HG02623 (cell line): ENCODE measurements around the gene MX1.
A peak's percentile ranks its signal among the peaks of the same experiment; 100 is the strongest.

Source experiments
- ATAC-seq: cut with Tn5 transposase; IDR thresholded peaks from one replicate; pipeline ENCODE4 v1.9.1; 2021; ENCODE audit warnings: moderate library complexity; ENCODE audit not compliant: unreplicated experiment

MX1 gene

DNA sequence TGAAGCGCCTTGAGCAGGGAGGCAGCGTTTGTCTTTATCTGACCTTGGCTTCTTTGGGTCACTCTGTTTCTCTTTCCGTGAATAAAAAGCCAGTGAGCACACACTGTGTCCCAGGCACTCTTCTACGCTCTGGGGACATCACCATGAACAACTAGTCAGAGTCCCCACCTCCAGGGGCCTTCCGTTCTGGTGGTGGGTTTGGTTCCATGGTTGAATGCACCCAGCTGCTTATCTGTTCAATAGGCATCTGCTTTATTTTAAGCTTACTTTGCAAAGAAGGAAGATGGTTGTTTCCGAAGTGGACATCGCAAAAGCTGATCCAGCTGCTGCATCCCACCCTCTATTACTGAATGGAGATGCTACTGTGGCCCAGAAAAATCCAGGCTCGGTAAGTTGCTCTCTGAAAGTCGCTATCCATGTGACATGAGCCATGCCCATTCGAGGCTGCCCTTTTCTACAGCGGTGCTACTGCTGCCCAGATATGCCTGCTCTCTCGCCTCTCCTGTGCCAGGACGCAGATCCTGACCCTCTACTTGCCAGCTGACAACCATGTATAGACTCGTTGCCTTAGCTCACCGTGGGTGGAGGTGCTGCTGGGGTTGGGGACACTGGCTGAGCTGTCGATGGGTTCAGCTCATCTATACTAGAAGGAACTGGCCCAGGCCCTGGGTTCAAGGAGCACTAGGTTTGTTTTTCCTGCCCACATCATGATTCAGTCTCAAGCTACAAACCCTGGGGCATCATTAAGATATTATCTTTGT lies 5.9 kb downstream of the MX1 start:
- peak; percentile 76 for ATAC-seq

DNA sequence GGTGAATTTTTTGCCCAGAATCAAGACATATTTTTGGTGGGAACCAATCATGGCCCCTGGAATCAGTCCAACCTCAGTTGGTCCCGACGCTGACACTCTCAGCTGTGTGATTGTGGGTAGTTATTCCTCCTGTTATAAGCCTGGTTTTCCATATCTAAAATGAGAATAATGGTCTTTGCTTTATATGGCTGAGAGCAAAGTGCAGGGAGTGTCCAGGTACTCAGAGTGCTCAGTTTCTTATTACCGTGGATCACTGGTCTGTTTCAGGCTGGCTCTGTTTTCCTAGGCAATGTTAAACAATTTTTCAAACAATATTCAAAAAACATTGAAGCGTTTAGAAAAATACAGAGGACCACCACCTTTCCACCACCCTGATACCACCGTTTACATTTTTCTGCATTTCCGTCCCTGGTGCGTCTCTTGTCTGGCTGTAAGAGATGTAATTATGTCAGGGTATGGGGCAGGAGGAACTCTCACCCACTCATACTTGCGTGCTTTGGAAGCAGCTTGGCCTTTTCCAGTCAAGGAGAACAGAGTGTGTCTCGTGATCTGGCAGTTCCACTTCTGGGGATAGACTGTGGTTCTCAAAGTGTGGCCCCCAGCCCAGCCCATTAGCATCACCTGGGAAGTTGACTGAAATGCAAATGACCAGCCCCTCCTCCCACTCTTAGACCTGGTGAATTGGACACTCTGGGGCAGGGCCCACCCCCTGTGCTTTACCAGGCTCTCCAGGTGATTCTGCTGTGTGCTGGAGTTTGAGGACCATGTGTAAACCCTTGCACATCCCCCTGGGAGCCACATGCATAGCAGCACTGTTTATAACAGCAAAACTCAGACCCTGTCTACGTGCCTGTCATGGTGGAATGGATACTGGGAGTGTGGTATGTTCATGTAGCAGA lies 6.8 kb downstream of the MX1 start:
- ATAC-seq: no peak

DNA sequence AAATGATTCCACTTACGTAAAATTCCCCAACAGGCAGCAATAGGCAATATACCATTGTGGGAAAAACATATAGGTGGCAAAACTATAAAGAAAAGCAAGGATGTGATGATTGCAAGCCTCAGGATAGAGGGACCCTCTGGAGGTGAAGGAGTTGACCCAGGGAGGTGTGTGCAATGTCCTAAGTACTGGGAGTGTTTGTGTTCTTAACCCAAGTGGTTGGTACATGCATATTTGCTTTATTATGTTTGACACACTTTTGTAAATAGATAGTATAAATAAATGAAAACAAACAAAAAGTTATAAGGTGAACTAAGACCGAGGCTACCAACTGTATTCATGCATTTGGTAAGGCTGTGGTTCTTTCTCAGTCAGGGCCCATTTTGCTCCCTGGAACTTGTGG lies 7.5 kb downstream of the MX1 start:
- no peak for ATAC-seq

DNA sequence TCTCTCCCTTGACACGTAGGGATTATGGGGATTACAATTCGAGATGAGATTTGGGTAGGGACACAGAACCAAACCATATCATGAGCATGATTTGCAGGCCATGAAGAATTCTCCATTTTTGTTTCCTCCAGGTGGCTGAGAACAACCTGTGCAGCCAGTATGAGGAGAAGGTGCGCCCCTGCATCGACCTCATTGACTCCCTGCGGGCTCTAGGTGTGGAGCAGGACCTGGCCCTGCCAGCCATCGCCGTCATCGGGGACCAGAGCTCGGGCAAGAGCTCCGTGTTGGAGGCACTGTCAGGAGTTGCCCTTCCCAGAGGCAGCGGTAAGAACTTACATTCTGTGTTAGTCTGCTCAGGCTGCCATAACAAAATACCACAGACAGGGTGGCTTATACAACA lies 9.7 kb downstream of the MX1 start:
- ATAC-seq: no peak

DNA sequence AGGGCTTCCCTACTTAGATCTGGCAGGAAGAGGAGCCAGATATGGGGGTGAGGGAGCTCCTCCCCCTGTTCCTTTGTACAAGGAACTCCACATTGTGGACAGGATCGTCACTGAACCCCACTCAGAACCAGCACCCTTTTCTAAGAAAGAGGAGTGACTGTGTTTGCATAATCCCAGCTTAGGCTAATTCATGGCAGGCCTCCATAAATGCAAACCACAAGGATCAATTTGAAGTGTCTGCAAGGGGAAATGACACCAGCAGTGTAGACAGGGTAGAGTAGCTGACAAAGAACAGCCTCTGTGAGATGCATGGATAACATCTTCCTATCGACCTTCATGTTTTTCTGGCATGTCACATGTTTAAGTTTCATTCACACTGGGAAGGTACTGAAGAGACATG lies 11.7 kb downstream of the MX1 start:
- no peak for ATAC-seq

DNA sequence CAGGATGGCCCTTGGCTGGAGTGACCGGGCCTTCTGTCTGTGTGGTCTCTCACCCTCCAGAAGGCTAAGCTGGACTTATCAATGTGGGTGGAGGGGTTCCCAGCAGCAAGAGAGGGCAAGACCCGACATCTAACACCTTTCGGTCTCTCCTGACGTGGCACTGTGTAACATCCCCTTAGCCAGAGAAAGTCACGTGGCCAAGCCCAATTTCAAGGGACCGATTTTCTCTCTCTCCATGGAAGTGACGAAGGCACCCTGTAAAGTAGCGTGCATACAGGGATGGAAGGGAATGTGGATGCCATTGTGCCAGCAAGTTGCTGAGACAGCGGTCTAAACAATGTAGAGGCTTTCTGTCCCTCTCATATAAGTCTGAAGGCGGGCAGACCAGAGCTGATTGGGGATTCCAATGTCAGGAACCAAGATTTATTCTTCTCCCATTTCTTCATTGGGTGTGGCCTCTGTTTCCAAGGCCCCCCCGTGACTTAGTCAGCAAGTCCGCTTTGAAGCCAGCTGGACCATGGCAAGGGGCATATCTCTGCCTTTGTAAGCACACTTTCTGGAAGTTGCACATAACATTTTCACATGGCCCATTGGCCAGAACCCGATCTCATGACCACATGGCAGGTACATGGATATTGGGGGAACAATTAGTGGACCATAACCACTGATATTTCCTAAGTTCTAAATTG lies 12.5 kb downstream of the MX1 start:
- no peak for ATAC-seq

DNA sequence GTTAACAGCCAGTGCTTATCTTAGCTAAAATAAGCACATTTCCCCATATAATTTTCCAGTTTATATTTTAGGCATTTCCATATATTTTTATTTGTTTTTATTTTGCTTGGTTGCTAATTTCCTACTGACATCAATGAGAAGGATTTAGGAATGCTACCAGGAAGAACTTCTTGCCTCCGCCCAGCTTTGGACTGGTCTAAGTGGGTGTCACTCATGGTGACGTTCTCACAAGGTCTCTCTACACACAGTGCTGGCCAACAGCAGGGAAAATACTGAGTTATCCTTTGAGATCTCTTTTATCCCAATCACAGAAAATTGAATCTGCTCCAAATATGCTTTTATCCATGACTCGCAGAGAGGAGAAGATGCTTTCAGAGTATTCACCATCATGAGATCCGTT lies 13.2 kb downstream of the MX1 start:
- ATAC-seq: no peak

DNA sequence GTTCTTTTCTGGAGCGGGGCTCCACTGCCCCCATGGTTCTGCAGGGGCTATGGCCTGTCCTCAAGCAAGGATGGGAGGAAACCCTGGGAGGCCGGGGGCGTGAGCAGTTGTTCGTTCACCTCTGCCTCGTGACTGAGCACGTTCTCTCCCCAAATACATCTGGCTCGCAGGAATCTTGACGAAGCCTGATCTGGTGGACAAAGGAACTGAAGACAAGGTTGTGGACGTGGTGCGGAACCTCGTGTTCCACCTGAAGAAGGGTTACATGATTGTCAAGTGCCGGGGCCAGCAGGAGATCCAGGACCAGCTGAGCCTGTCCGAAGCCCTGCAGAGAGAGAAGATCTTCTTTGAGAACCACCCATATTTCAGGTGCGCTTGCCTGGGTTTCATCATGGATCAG lies 15.5 kb downstream of the MX1 start:
- ATAC-seq: no peak

DNA sequence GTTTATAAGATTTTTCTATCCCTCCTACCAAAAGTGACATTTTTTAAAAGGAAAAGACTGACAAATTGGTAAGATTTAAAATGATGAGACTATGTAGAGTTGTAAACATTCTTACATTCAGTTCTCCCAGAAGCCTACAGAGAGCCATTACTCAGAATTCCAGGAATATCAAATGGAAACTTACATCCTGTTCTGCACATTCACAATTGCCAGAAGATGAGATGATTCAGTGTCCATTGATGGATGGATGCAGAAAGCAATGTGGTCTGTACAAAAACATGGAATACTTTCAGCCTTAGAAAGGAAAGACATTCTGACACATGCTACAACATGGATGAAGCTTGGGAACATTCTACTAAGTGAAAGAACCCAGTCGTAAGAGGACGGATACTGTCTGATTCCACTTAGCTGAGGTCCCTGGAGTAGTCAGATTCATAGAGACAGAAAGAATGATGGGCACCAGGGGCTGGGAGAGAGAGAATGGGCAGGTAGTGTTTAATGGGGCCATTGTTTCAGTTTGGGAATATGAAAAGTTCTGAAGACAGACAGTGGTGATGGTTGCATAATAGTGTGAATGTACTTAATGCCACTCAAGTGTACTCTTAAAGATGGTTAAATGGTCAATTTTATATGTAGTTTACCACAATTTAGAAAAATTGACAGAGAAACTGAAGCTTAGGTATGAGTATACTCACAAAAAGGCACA lies 16.6 kb downstream of the MX1 start:
- no peak for ATAC-seq

DNA sequence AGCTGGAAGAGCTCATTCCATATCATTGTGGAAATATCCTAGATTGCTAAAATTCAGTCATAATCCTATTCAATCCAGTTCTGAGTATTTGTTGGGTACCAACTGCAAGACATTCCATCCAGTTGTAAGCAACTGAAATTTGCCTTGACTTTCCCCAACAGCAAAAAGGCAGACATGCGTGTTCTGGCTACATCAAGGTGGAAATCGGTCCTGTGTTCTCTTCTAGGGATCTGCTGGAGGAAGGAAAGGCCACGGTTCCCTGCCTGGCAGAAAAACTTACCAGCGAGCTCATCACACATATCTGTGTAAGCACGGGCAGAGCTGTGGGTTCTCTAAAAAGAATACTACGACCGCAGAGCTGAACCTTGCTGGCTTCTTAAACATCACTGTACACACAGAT lies 17.5 kb downstream of the MX1 start:
- ATAC-seq: no peak

DNA sequence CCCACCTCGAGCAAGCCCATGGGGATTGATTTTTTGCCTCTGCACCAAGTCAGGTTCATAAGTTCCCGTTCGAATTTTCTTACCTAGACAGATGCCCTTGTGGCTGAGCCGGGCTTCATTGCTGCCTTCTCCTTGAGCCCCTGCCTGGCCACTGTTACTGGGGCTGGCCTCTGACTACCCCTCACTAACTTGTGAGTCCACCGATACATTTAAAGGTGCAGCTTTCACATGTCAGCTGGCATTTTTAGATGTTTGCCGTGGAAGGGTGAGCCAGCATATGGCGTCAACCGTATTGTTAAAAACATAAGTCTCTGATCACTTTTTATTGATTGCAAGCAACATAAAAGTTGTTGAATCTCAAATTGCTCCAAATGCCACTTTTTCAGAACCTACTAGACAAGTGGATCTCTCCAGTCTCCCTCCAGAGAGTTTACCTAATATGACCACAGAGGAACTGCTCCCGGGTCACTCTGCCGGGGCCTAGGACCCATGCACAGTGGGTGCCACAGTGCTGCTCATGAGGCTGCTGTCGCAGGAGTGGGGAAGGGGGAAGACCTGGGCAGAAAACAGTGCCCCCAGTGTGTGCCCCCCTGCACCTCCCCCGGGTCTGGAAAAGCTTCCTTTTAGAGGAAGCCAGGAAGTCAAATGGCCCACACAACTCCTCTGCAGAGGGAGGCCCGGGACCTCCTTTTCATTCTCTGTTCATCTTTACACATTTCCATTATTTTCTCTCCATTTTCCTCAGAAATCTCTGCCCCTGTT lies 18.8 kb downstream of the MX1 start:
- ATAC-seq: no peak

DNA sequence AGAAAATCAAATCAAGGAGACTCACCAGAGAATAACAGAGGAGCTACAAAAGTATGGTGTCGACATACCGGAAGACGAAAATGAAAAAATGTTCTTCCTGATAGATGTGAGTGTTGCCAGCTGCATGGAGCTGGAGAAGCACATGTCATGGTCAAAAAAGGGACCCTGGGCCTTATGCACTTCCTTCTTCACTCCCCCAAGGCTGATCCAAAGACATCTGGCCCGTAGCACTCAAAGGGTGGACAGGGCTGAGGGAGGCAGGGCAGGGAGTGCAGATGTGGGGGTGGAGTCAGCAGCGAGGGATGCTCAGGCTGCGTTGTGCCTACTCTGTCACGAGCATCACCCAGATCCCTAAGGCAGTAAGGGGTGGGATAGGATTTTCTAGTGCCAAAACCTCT lies 19.4 kb downstream of the MX1 start:
- no peak for ATAC-seq

DNA sequence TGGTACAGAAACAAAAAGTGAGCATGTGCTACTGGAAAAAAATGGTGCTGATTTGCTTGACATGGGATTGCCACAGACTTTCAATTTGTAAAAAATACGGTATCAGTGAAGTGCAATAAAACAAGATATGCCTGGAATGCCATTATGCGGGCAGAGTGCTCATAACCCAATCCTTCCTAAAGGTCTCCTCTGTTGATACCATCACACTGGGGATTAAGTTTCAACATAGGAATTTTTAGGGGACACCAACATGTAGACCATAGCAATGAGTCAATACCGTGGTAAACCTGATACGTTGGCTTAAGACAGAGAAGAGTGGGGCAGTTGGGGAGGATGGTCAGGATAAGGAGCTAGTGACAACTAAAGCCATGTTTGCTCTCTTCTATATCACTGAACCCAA lies 20.5 kb downstream of the MX1 start:
- ATAC-seq: no peak

DNA sequence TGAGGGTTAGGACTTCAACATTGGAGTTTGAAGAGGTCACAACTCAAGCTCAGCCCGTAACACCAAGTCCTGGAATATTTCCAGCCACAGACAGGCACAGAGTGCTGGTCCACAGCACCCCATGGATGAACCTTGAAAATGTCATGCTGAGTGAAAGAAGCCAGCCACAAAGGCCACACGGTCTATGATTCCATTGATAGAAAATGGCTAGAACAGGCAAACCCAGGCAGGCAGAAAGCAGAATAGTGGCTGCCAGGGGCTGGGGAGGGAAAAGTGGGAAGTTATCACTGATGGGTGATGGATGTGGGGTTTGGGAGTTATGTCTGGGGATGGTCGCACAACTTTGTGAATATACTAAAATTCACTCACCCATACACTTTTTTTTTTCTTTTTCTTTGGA lies 21.3 kb downstream of the MX1 start:
- ATAC-seq: no peak

DNA sequence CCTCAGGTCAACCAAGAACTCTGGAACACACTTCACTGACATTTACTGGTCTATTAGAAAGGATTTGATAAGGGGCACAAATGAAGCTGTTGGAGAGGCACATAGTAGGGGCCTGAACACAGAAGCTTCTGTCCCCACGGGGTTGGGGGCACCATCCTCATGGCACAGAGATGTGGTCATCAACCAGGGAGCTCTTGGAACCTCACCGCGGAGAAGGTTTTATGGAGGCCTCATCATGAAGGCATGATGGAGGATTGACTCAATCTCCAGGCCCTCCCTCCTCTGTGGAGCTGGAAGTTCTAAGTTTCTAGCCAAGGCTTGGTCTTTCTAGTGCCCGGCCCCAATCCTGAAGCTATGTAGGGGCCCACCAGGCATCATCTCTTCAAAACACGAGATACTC lies 23.6 kb downstream of the MX1 start:
- no peak for ATAC-seq

DNA sequence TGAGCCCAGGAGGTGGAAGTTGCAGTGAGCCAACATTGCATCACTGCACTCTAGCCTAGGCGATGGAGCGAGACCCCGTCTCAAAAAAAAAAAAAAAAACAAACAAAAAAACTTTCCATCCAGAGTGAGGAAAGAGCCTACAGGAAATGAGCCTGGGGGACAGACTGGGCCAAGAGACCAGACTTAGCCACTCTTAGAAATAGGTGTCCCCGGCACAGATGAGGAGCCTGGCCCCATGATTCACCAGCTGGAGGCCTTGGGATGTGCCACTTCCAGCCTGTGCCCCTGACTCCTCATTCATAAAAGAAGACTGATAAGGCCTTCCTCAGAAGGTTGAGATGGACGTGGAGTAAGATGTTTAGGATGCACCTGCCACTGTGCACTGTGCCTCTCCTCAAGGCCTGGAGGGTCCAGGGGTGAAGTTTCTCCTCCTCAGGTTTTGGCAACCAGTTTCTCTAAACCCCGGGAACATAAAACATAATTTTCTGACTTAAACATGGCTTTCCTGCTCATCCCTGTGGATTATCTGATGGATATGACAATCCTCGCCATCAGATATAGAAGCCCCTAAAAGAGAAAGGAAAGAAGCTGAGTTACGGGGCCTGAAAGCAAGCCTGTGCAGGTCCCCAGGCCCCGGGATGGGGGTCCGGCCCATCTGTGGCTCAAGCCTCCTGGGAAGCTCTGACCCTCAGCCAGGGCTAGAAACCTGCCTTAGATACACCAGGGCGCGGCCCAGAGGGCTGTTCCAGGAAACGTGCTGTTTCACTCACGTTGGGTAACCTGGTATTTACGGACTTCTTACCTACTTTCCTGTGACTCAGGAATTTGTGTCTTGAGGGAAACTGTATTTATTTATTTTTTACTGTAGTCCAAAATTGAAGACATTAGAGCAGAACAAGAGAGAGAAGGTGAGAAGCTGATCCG lies 26.0 kb downstream of the MX1 start:
- ATAC-seq: no peak

DNA sequence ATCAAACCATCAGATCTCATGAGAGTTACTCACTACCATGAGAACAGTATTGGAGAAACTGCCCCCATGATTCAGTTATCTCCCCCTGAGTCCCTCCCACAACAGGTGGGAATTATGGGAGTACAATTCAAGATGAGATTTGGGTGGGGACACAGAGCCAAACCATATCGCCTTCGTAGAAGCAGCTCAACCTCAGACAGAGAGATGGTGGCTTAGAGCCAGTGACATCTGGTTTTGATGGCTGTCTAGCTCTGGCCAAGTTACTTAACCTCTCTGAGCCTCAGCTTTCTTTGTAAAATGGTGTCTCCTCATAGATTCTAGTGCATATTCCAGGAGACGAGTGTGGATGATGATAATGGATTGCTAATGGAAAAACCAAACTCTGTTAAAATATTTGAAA lies 27.2 kb downstream of the MX1 start:
- ATAC-seq: no peak

DNA sequence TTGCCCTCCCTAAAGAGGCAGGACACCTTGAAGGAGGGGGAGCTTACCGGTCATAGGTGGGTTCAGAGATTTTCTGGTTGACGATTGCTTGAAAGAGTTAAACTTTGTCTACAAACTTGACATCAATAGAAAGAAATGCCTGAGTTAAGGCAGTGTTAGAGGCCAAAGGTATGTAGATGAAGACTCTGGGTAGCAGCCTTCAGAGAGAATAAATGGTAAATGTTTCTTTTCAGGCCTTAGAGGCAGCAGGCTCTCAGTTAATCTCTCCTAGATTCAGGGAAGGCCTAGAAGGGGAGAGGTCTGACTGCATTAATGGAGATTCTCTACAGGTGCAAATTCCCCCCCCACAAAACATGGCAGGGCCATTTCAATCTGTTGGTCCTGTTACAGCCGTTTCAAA lies 27.7 kb downstream of the MX1 start:
- ATAC-seq: no peak

DNA sequence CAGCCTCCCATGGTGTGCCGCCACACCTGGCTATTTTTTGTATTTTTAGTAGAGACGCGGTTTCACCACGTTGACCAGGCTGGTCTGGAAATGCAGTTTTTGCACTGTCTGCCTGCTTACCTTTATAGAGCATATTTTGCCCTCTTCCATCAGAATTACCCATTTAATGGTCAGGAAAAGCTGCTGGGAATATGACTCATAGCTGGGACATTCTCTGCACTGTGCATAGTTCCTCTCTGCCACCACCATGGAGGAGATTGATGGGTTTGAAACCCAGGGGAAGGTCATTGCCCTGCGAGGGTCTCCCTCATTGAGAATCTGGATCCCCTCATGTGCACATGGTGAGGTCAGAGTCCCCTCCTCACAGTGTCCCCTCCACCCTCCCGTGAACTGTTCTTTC lies 32.1 kb downstream of the MX1 start:
- ATAC-seq: no peak
